ENCODE measurements around the gene MSI2. TPM values are rescaled to one million over a fixed set of nuclear protein-coding genes. Genes with fewer than 3 reads are reported as not detected.

Gene MSI2
- total RNA-seq, 2 donors from 2014 or later: 53.1 to 74.0 TPM

GRCh38 chr17:57593739-57594462 lies 337.6 kb downstream of the MSI2 start:
- WGBS: 95% methylated on average over 14 of the region's 14 CpGs
- Histone ChIP-seq H3K27me3 (replicated peaks; ENCODE audit: insufficient read depth) (no peaks in the 10 kb centered on the region), H3K4me3 (no peak overlapping the region), H3K9me3 (no peaks in the 10 kb centered on the region), H3K36me3 (no peaks in the 10 kb centered on the region), H3K4me1 (replicated peaks) (no peaks in the 10 kb centered on the region), H3K27ac (no peak overlapping the region)
- no peak for DNase-seq (ENCODE audit: low spot score)
- TF ChIP-seq POLR2AphosphoS5 (IDR thresholded peaks at IDR 0.05): no peak
- TF ChIP-seq POLR2A (IDR thresholded peaks at IDR 0.05): no peak
- no peak for TF ChIP-seq CTCF (IDR thresholded peaks at IDR 0.05)
- intact Hi-C loops (cut with DNase I): loop anchor here (2.0 to 10.0 kb wide), 3 partner anchors 43 to 401 kb away; partner anchors contain the start of gene CCDC182

DNA sequence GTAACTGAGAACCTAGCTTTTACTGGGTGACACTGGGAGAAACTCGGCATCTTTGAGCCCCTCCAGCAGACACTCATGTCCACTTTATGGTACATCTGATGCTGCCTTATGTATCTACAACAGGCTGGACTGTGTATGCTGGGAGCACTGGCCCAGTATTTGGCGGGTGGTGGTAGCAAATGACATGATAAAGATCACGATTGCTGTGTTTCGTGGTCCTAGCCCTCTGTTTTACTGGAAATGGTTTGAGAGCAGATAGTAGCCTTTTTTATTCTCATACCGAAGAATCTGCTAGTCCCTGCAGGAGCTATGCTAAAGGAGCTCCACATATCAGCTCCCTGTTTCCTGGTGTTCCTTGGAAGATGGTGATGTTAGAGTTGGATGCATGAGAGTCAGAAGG lies 338.4 kb downstream of the MSI2 start:
- Histone ChIP-seq H3K27me3 (replicated peaks; ENCODE audit: insufficient read depth) (no peaks in the 10 kb centered on the region), H3K4me3 (no peak overlapping the region), H3K9me3 (no peaks in the 10 kb centered on the region), H3K27ac (no peak overlapping the region), H3K4me1 (replicated peaks) (no peaks in the 10 kb centered on the region), H3K36me3 (no peaks in the 10 kb centered on the region)
- WGBS: 94% methylated on average over 5 of the region's 5 CpGs
- DNase-seq (ENCODE audit: low spot score): no peak
- intact Hi-C loops (cut with DNase I): loop anchor here (10.0 kb wide), 2 partner anchors 150 to 400 kb away; partner anchors contain the start of gene CCDC182
- TF ChIP-seq POLR2A (IDR thresholded peaks at IDR 0.05) (no peak), CTCF (IDR thresholded peaks at IDR 0.05) (no peak), POLR2AphosphoS5 (IDR thresholded peaks at IDR 0.05) (no peak)

DNA sequence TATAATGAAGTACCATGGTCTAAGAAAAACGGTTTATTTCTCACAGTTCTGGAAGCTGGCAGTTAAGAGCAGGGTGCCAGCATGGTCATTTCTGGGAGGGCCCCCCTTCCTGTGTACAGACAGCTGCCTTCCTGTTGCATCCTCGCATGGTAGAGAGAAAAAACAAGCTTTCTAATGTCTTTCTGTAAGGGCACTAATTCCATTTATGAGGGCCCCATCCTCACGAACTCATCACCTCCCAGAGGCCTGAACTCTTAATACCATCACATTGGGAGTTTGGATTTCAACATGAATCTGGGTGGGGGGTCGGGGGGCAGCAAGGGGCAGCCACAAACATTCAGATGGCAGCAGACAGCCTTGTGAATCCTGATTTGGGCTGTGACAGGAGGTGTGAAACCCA lies 339.1 kb downstream of the MSI2 start:
- no peak for DNase-seq (ENCODE audit: low spot score)
- no peaks in the 10 kb centered on the region for H3K27me3 ChIP-seq (replicated peaks; ENCODE audit: insufficient read depth)
- TF ChIP-seq CTCF (IDR thresholded peaks at IDR 0.05) (no peak), POLR2AphosphoS5 (IDR thresholded peaks at IDR 0.05) (no peak), POLR2A (IDR thresholded peaks at IDR 0.05) (no peak)
- H3K4me1 ChIP-seq (replicated peaks): no peaks in the 10 kb centered on the region
- 96% methylated on average over 4 of the region's 4 CpGs for WGBS
- H3K36me3 ChIP-seq: no peaks in the 10 kb centered on the region
- no peak overlapping the region for H3K4me3 ChIP-seq
- intact Hi-C loops (cut with DNase I): loop anchor here (10.0 kb wide), 2 partner anchors 149 to 399 kb away; partner anchors contain the start of gene CCDC182
- H3K27ac ChIP-seq: no peak overlapping the region
- no peaks in the 10 kb centered on the region for H3K9me3 ChIP-seq

GRCh38 chr17:57595947-57596695 lies 339.8 kb downstream of the MSI2 start:
- TF ChIP-seq POLR2AphosphoS5 (IDR thresholded peaks at IDR 0.05) (no peak), POLR2A (IDR thresholded peaks at IDR 0.05) (no peak), CTCF (IDR thresholded peaks at IDR 0.05) (no peak)
- H3K27me3 ChIP-seq (replicated peaks; ENCODE audit: insufficient read depth): no peaks in the 10 kb centered on the region
- intact Hi-C loops (cut with DNase I): loop anchor here (10.0 kb wide), 2 partner anchors 149 to 399 kb away; partner anchors contain the start of gene CCDC182
- H3K27ac ChIP-seq: no peak overlapping the region
- H3K4me3 ChIP-seq: no peak overlapping the region
- no peaks in the 10 kb centered on the region for H3K9me3 ChIP-seq
- no peaks in the 10 kb centered on the region for H3K36me3 ChIP-seq
- H3K4me1 ChIP-seq (replicated peaks): no peaks in the 10 kb centered on the region
- 74% methylated on average over 27 of the region's 27 CpGs for WGBS
- no peak for DNase-seq (ENCODE audit: low spot score)
